ENCODE results near the gene GPR31.

GRCh38 chr6:167115054-167115453 is 42.7 kb downstream of the GPR31 start:
- TF ChIP-seq POLR2AphosphoS5 (IDR thresholded peaks at IDR 0.05) = no peak
- no peak for TF ChIP-seq CTCF (IDR thresholded peaks at IDR 0.05)

All from esophagus muscularis mucosa (tissue), 3 donors.